ENCODE results near the gene RTP2.

The RTP2 gene

GRCh38 chr3:187709155-187709554 lies 6.8 kb upstream of the RTP2 start:
- Histone ChIP-seq H3K23ac (ENCODE audit: low read length in 2 of 2) (no peak overlapping the region), H3K36me3 (ENCODE audit: control insufficient read depth in 1 of 2, insufficient read depth in 2 of 2, low read depth in 1 of 2, low read length in 2 of 2) (no peaks in the 10 kb centered on the region), H3K9ac (ENCODE audit: low read length) (no peak overlapping the region), H3K9me3 (ENCODE audit: control insufficient read depth, low read length) (no peaks in the 10 kb centered on the region), H3K4me2 (ENCODE audit: low read length, poor library complexity, severe bottlenecking) (no peak overlapping the region), H3K4me1 (ENCODE audit: control insufficient read depth, insufficient read depth, low read depth, low read length) (no peaks in the 10 kb centered on the region), H2BK5ac (ENCODE audit: low read depth, low read length, poor library complexity, severe bottlenecking) (no peak overlapping the region), H2BK12ac (ENCODE audit: low read length in 2 of 2) (no peak overlapping the region), H2BK120ac (ENCODE audit: low read depth, low read length) (no peak overlapping the region), H2BK15ac (ENCODE audit: low read depth, poor library complexity, severe bottlenecking) (no peak overlapping the region), H4K8ac (ENCODE audit: low read length) (no peak overlapping the region), H3K79me1 (replicated peaks; ENCODE audit: low read length, poor library complexity, severe bottlenecking) (no peaks in the 10 kb centered on the region), H3K14ac (ENCODE audit: low read length in 2 of 2) (no peak overlapping the region), H2AFZ (ENCODE audit: low read depth, low read length) (no peak overlapping the region), H3K4me3 (ENCODE audit: insufficient read depth in 1 of 2, low read depth in 1 of 2, low read length in 2 of 2) (no peak overlapping the region), H2AK5ac (ENCODE audit: low read length, severe bottlenecking) (no peak overlapping the region), H3K4ac (ENCODE audit: low read depth in 1 of 2, low read length in 2 of 2) (no peak overlapping the region), H4K91ac (ENCODE audit: low read length) (no peak overlapping the region), H3K18ac (ENCODE audit: low read depth in 1 of 2, low read length in 2 of 2) (no peak overlapping the region), H3K27me3 (ENCODE audit: control insufficient read depth in 1 of 2, insufficient read depth in 1 of 2, low read length in 2 of 2) (no peaks in the 10 kb centered on the region), H3K27ac (ENCODE audit: low read length, poor library complexity, severe bottlenecking) (no peak overlapping the region)
- 68% methylated on average over 4 of the region's 4 CpGs for WGBS
- no peak for DNase-seq

GRCh38 chr3:187708696-187709095 lies 6.3 kb upstream of the RTP2 start:
- H2BK5ac ChIP-seq (ENCODE audit: low read depth, low read length, poor library complexity, severe bottlenecking) = no peak overlapping the region
- no peak for DNase-seq
- no peak overlapping the region for H2BK12ac ChIP-seq (ENCODE audit: low read length in 2 of 2)
- no peaks in the 10 kb centered on the region for H3K9me3 ChIP-seq (ENCODE audit: control insufficient read depth, low read length)
- H3K36me3 ChIP-seq (ENCODE audit: control insufficient read depth in 1 of 2, insufficient read depth in 2 of 2, low read depth in 1 of 2, low read length in 2 of 2) = no peaks in the 10 kb centered on the region
- no peak overlapping the region for H2BK120ac ChIP-seq (ENCODE audit: low read depth, low read length)
- no peak overlapping the region for H3K4me2 ChIP-seq (ENCODE audit: low read length, poor library complexity, severe bottlenecking)
- no peaks in the 10 kb centered on the region for H3K4me1 ChIP-seq (ENCODE audit: control insufficient read depth, insufficient read depth, low read depth, low read length)
- H3K4me3 ChIP-seq (ENCODE audit: insufficient read depth in 1 of 2, low read depth in 1 of 2, low read length in 2 of 2) = no peak overlapping the region
- H2AK5ac ChIP-seq (ENCODE audit: low read length, severe bottlenecking) = no peak overlapping the region
- no peak overlapping the region for H2BK15ac ChIP-seq (ENCODE audit: low read depth, poor library complexity, severe bottlenecking)
- no peak overlapping the region for H3K27ac ChIP-seq (ENCODE audit: low read length, poor library complexity, severe bottlenecking)
- no peak overlapping the region for H3K4ac ChIP-seq (ENCODE audit: low read depth in 1 of 2, low read length in 2 of 2)
- no peak overlapping the region for H3K18ac ChIP-seq (ENCODE audit: low read depth in 1 of 2, low read length in 2 of 2)
- H3K23ac ChIP-seq (ENCODE audit: low read length in 2 of 2) = no peak overlapping the region
- no peaks in the 10 kb centered on the region for H3K27me3 ChIP-seq (ENCODE audit: control insufficient read depth in 1 of 2, insufficient read depth in 1 of 2, low read length in 2 of 2)
- no peaks in the 10 kb centered on the region for H3K79me1 ChIP-seq (replicated peaks; ENCODE audit: low read length, poor library complexity, severe bottlenecking)
- H4K8ac ChIP-seq (ENCODE audit: low read length) = no peak overlapping the region
- no peak overlapping the region for H3K14ac ChIP-seq (ENCODE audit: low read length in 2 of 2)
- H3K9ac ChIP-seq (ENCODE audit: low read length) = no peak overlapping the region
- no peak overlapping the region for H4K91ac ChIP-seq (ENCODE audit: low read length)
- H2AFZ ChIP-seq (ENCODE audit: low read depth, low read length) = no peak overlapping the region

- Histone ChIP-seq H3K4me1 (ENCODE audit: control insufficient read depth, insufficient read depth, low read depth, low read length) (no peaks in the 10 kb centered on the region), H2BK5ac (ENCODE audit: low read depth, low read length, poor library complexity, severe bottlenecking) (no peak overlapping the region), H4K91ac (ENCODE audit: low read length) (no peak overlapping the region), H3K18ac (ENCODE audit: low read depth in 1 of 2, low read length in 2 of 2) (no peak overlapping the region), H3K4me2 (ENCODE audit: low read length, poor library complexity, severe bottlenecking) (no peak overlapping the region), H4K8ac (ENCODE audit: low read length) (no peak overlapping the region), H3K27ac (ENCODE audit: low read length, poor library complexity, severe bottlenecking) (no peak overlapping the region), H3K23ac (ENCODE audit: low read length in 2 of 2) (no peak overlapping the region), H3K4me3 (ENCODE audit: insufficient read depth in 1 of 2, low read depth in 1 of 2, low read length in 2 of 2) (no peak overlapping the region), H3K27me3 (ENCODE audit: control insufficient read depth in 1 of 2, insufficient read depth in 1 of 2, low read length in 2 of 2) (no peaks in the 10 kb centered on the region), H2AFZ (ENCODE audit: low read depth, low read length) (no peak overlapping the region), H3K14ac (ENCODE audit: low read length in 2 of 2) (peak overlapping the region in 1 of 2 experiments; percentile 41), H2BK15ac (ENCODE audit: low read depth, poor library complexity, severe bottlenecking) (no peak overlapping the region), H2BK120ac (ENCODE audit: low read depth, low read length) (no peak overlapping the region), H3K79me1 (replicated peaks; ENCODE audit: low read length, poor library complexity, severe bottlenecking) (no peaks in the 10 kb centered on the region), H2BK12ac (ENCODE audit: low read length in 2 of 2) (no peak overlapping the region), H2AK5ac (ENCODE audit: low read length, severe bottlenecking) (no peak overlapping the region), H3K4ac (ENCODE audit: low read depth in 1 of 2, low read length in 2 of 2) (no peak overlapping the region), H3K36me3 (ENCODE audit: control insufficient read depth in 1 of 2, insufficient read depth in 2 of 2, low read depth in 1 of 2, low read length in 2 of 2) (no peaks in the 10 kb centered on the region), H3K9ac (ENCODE audit: low read length) (no peak overlapping the region), H3K9me3 (ENCODE audit: control insufficient read depth, low read length) (no peaks in the 10 kb centered on the region)
- 96% methylated on average over 2 of the region's 2 CpGs for WGBS
- no peak for DNase-seq
These were observed 4.6 kb upstream of the RTP2 start for GRCh38 chr3:187706971-187707370.

- Histone ChIP-seq H4K8ac (ENCODE audit: low read length) (no peak overlapping the region), H2AK5ac (ENCODE audit: low read length, severe bottlenecking) (no peak overlapping the region), H3K18ac (ENCODE audit: low read depth in 1 of 2, low read length in 2 of 2) (no peak overlapping the region), H3K4me3 (ENCODE audit: insufficient read depth in 1 of 2, low read depth in 1 of 2, low read length in 2 of 2) (no peak overlapping the region), H3K4ac (ENCODE audit: low read depth in 1 of 2, low read length in 2 of 2) (no peak overlapping the region), H3K9ac (ENCODE audit: low read length) (no peak overlapping the region), H3K27me3 (ENCODE audit: control insufficient read depth in 1 of 2, insufficient read depth in 1 of 2, low read length in 2 of 2) (peaks cover 0 to 5% of the 10 kb centered on the region in 2 experiments), H2BK120ac (ENCODE audit: low read depth, low read length) (no peak overlapping the region), H3K27ac (ENCODE audit: low read length, poor library complexity, severe bottlenecking) (no peak overlapping the region), H3K14ac (ENCODE audit: low read length in 2 of 2) (no peak overlapping the region), H2BK15ac (ENCODE audit: low read depth, poor library complexity, severe bottlenecking) (no peak overlapping the region), H3K9me3 (ENCODE audit: control insufficient read depth, low read length) (no peaks in the 10 kb centered on the region), H3K4me1 (ENCODE audit: control insufficient read depth, insufficient read depth, low read depth, low read length) (no peaks in the 10 kb centered on the region), H2AFZ (ENCODE audit: low read depth, low read length) (no peak overlapping the region), H2BK5ac (ENCODE audit: low read depth, low read length, poor library complexity, severe bottlenecking) (no peak overlapping the region), H2BK12ac (ENCODE audit: low read length in 2 of 2) (no peak overlapping the region), H4K91ac (ENCODE audit: low read length) (no peak overlapping the region), H3K79me1 (replicated peaks; ENCODE audit: low read length, poor library complexity, severe bottlenecking) (no peaks in the 10 kb centered on the region), H3K4me2 (ENCODE audit: low read length, poor library complexity, severe bottlenecking) (no peak overlapping the region), H3K23ac (ENCODE audit: low read length in 2 of 2) (no peak overlapping the region), H3K36me3 (ENCODE audit: control insufficient read depth in 1 of 2, insufficient read depth in 2 of 2, low read depth in 1 of 2, low read length in 2 of 2) (no peaks in the 10 kb centered on the region)
- DNase-seq = peak; percentile 15
These were observed 2.8 kb upstream of the RTP2 start for GRCh38 chr3:187705164-187705563.

All from mesenchymal stem cell (in vitro differentiated cells and primary cell).